Esophagus squamous epithelium (tissue), 4 donors: Measurements from ENCODE around the gene ADK.

ENCODE experiments used
- CTCF ChIP-seq, 6 experiments: fragments of 450-650 bp in 4 of 6; fragments of 200-600 bp in 2 of 6; sonication (generic) in 2 of 6; IDR thresholded peaks; one replicate each; pipeline ENCODE4 v1.5.1; 2016 to 2019; ENCODE audit warnings: antibody characterized with exemption in 6 of 6, mild to moderate bottlenecking in 4 of 6, moderate library complexity in 4 of 6
- POLR2A ChIP-seq, 4 donors: fragments of 450-650 bp; IDR thresholded peaks; one replicate each; pipeline ENCODE4 v1.6.1; 2017; ENCODE audit warnings: antibody characterized with exemption in 4 of 4, mild to moderate bottlenecking in 4 of 4, moderate library complexity in 3 of 4

DNA sequence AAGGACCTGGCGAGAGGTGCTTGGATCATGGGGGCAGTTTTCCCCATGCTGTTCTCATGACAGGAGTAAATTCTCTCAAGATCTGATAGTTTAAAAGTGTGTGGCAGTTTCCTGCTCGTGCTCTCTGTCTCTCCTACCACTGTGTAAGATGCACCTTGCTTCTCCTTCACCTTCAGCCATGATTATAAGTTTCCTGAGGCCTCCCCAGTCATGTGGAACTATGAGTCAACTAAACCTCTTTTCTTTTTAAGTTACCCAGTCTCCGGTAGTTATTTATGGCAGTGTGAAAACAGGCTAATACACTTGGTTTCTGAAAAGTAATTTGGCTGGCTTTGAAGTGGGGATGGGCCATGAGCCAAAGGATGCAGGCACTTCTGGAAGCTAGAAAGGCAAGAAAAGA lies 407.4 kb downstream of the ADK start:
- TF ChIP-seq CTCF (IDR thresholded peaks at IDR 0.05) (no peak), POLR2A (IDR thresholded peaks at IDR 0.05) (no peak)
